WTC11 (cell line): ENCODE data around the gene ARHGEF9. TPM values are rescaled to one million over a fixed set of nuclear protein-coding genes. Genes with fewer than 3 reads are reported as not detected.
"Not testable (repeated sequence)": the region's sequence is repeated elsewhere in the genome, so short reads cannot be mapped to it uniquely, and the experiment has no call there.

Experiments
- ATAC-seq: fragments of 200-7000 bp; cut with Tn5 transposase; 2 replicates; pipeline ENCODE4 v1.10.0; 2021; ENCODE audit warnings: mild to moderate bottlenecking, moderate library complexity
- CTCF ChIA-PET: fragments of 300-600 bp; sonication (Branson Sonifier 250); formaldehyde crosslinking; loops from one replicate; lab custom pipeline; 2021; ENCODE audit warnings: antibody characterized with exemption; lab: Charles Lee
- POLR2A ChIA-PET: fragments of 350-600 bp; sonication (Branson Sonifier 250); formaldehyde crosslinking; loops from one replicate; lab custom pipeline; 2021; ENCODE audit warnings: antibody characterized with exemption; lab: Charles Lee
- DNase-seq: peaks from one replicate; pipeline ENCODE4 v3.0.0; 2021; ENCODE audit warnings: low spot score
- H3K27ac Mint-ChIP-seq: 2 replicates; pipeline ENCODE4 v1.8.0; 2021; ENCODE audit warnings: mixed read lengths
- H3K27me3 Mint-ChIP-seq: 2 replicates; pipeline ENCODE4 v1.8.0; 2021; ENCODE audit warnings: low read depth, mild to moderate bottlenecking, moderate library complexity, mixed read lengths
- H3K36me3 Mint-ChIP-seq: 2 replicates; pipeline ENCODE4 v1.8.0; 2021; ENCODE audit warnings: mixed read lengths
- H3K4me1 Mint-ChIP-seq: 2 replicates; pipeline ENCODE4 v1.8.0; 2022; ENCODE audit warnings: mixed read lengths
- H3K4me3 Mint-ChIP-seq: 2 replicates; pipeline ENCODE4 v1.8.0; 2021; ENCODE audit warnings: mild to moderate bottlenecking, moderate library complexity, mixed read lengths
- H3K9me3 Mint-ChIP-seq: 2 replicates; pipeline ENCODE4 v1.8.0; 2021; ENCODE audit warnings: mixed read lengths
- CREB1 ChIP-seq: sonication (generic); formaldehyde crosslinking; IDR thresholded peaks from 2 replicates; pipeline ENCODE4 v1.8.0; 2023; ENCODE audit warnings: mild to moderate bottlenecking, missing genetic modification reagents
- CREM ChIP-seq: sonication (generic); formaldehyde crosslinking; IDR thresholded peaks from 2 replicates; pipeline ENCODE4 v1.8.1; 2022; ENCODE audit warnings: mild to moderate bottlenecking, missing genetic modification reagents, moderate library complexity
- FOXK1 ChIP-seq: sonication (generic); formaldehyde crosslinking; IDR thresholded peaks from 2 replicates; pipeline ENCODE4 v1.8.0; 2022; ENCODE audit warnings: mild to moderate bottlenecking, moderate library complexity, missing genetic modification reagents
- GABPB1 ChIP-seq: sonication (generic); formaldehyde crosslinking; IDR thresholded peaks from 2 replicates; pipeline ENCODE4 v1.8.1; 2023; ENCODE audit warnings: mild to moderate bottlenecking, missing genetic modification reagents
- HMGA2 ChIP-seq: fragments of 250-450 bp; sonication (Bioruptor Pico); IDR thresholded peaks from 2 replicates; pipeline ENCODE4 v1.4.0; 2021; ENCODE audit warnings: mild to moderate bottlenecking, moderate library complexity
- IRF2 ChIP-seq: sonication (generic); formaldehyde crosslinking; IDR thresholded peaks from 2 replicates; pipeline ENCODE4 v1.8.0; 2022; ENCODE audit warnings: low read depth, missing genetic modification reagents, borderline replicate concordance
- NR3C1 ChIP-seq: sonication (generic); formaldehyde crosslinking; conservative IDR thresholded peaks from 2 replicates; pipeline ENCODE4 v1.8.1; 2023; ENCODE audit warnings: low read depth, mild to moderate bottlenecking, missing genetic modification reagents
- SMAD4 ChIP-seq: sonication (generic); formaldehyde crosslinking; IDR thresholded peaks from 2 replicates; pipeline ENCODE4 v1.8.0; 2022; ENCODE audit warnings: mild to moderate bottlenecking, missing genetic modification reagents
- TEAD1 ChIP-seq: sonication (generic); formaldehyde crosslinking; IDR thresholded peaks from 2 replicates; pipeline ENCODE4 v1.8.0; 2022; ENCODE audit warnings: mild to moderate bottlenecking, missing genetic modification reagents
- TEAD4 ChIP-seq: sonication (generic); formaldehyde crosslinking; IDR thresholded peaks from 2 replicates; pipeline ENCODE4 v1.8.0; 2022; ENCODE audit warnings: mild to moderate bottlenecking, missing genetic modification reagents
- ZNF263 ChIP-seq: sonication (generic); formaldehyde crosslinking; IDR thresholded peaks from 2 replicates; pipeline ENCODE4 v1.8.1; 2022; ENCODE audit warnings: low read depth, mild to moderate bottlenecking, moderate library complexity, missing genetic modification reagents
- ZNF416 ChIP-seq: fragments of 250-450 bp; sonication (Bioruptor Pico); IDR thresholded peaks from 2 replicates; pipeline ENCODE4 v1.9.0; 2021; ENCODE audit warnings: mild to moderate bottlenecking, inconsistent platforms
- total RNA-seq: library from RNA; stranded (reverse); gene quantifications from 3 replicates; pipeline ENCODE4 v1.2.3, GENCODE V29; 2021
- TF ChIP-seq, protein P1 (sequence below): sonication (generic); formaldehyde crosslinking; IDR thresholded peaks from 2 replicates; pipeline ENCODE4 v1.8.0; 2022; ENCODE audit warnings: mild to moderate bottlenecking, missing genetic modification reagents
- TF ChIP-seq, protein P2 (sequence below): fragments of 250-450 bp; sonication (Bioruptor Pico); IDR thresholded peaks from 2 replicates; pipeline ENCODE4 v1.9.0; 2021; ENCODE audit warnings: mild to moderate bottlenecking
- TF ChIP-seq, protein P3 (sequence below): sonication (generic); formaldehyde crosslinking; IDR thresholded peaks from 2 replicates; pipeline ENCODE4 v1.8.0; 2023; ENCODE audit warnings: mild to moderate bottlenecking, missing genetic modification reagents
- TF ChIP-seq, protein P4 (sequence below): fragments of 250-450 bp; sonication (Bioruptor Pico); IDR thresholded peaks from 2 replicates; pipeline ENCODE4 v1.9.0; 2021; ENCODE audit warnings: mild to moderate bottlenecking, borderline replicate concordance
- TF ChIP-seq, protein P5 (sequence below): sonication (generic); formaldehyde crosslinking; IDR thresholded peaks from 2 replicates; pipeline ENCODE4 v1.8.1; 2022; ENCODE audit warnings: mild to moderate bottlenecking, missing genetic modification reagents, moderate library complexity, borderline replicate concordance

Gene ARHGEF9
- total RNA-seq, 1 experiment from 2014 or later, result 32.1 TPM

DNA sequence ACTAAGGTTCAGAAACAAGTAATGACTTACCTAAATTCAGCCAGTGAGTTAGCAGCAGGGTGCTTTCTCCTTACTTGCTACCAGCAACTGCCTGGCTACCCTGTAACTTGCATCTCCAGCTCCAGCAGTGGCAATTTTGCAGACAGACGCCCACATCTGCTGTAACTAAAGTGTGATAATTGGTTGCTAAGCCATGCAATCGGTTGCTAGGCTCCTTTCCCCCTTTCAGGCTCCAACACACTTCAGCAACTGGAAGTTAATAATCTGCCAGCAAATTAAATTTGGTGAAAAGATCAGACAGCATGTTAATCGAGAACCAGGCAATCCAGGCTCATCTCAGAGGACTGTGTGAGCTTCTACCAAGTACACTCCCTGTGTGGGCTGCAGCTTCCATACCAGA lies 24.2 kb upstream of the ARHGEF9 start:
- H3K9me3 Mint-ChIP-seq, result peaks cover 6% of the 10 kb centered on the region; the same call in 1 of the 2 replicates
- ATAC-seq, result no peak
- H3K4me3 Mint-ChIP-seq, result no peak overlapping the region

DNA sequence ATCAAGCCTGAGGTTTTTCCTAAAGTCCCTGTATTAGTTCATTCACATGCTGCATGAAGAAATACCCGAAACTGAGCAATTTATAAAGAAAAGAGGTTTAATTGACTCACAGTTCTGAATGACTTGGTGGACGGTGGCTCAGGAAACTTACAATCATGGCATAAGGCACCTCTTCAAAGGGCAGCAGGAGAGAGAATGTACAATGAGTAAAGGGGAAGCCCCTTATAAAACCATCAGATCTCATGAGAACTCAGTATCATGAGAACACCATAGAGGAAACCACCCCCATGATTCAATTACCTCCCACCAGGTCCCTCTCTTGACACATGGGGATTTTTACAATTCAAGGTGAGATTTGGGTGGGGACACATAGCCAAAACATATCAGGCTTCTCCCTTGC lies 10.4 kb upstream of the ARHGEF9 start:
- H3K27me3 Mint-ChIP-seq, H3K36me3 Mint-ChIP-seq, DNase-seq, ATAC-seq, CTCF ChIA-PET, H3K4me3 Mint-ChIP-seq, H3K9me3 Mint-ChIP-seq, POLR2A ChIA-PET, H3K4me1 Mint-ChIP-seq, H3K27ac Mint-ChIP-seq: not testable (repeated sequence)

More for the DNA sequence above, 24.2 kb upstream of the ARHGEF9 start:
- POLR2A ChIA-PET, result no interaction called here
- DNase-seq, result no peak
- no peaks in the 10 kb centered on the region for H3K36me3 Mint-ChIP-seq
- CTCF ChIA-PET, result no interaction called here
- H3K27ac Mint-ChIP-seq, result no peak overlapping the region
- no peak for TF ChIP-seq ZNF263 (CRISPR knock-in tag)
- TF ChIP-seq CREB1 (CRISPR knock-in tag), result no peak
- TF ChIP-seq SMAD4 (CRISPR knock-in tag), result no peak
- TF ChIP-seq IRF2 (CRISPR knock-in tag), result no peak
- TF ChIP-seq TEAD1 (CRISPR knock-in tag), result no peak
- TF ChIP-seq TEAD4 (CRISPR knock-in tag), result no peak
- TF ChIP-seq, protein P1, sequence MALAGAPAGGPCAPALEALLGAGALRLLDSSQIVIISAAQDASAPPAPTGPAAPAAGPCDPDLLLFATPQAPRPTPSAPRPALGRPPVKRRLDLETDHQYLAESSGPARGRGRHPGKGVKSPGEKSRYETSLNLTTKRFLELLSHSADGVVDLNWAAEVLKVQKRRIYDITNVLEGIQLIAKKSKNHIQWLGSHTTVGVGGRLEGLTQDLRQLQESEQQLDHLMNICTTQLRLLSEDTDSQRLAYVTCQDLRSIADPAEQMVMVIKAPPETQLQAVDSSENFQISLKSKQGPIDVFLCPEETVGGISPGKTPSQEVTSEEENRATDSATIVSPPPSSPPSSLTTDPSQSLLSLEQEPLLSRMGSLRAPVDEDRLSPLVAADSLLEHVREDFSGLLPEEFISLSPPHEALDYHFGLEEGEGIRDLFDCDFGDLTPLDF, result no peak
- TF ChIP-seq, protein P2, sequence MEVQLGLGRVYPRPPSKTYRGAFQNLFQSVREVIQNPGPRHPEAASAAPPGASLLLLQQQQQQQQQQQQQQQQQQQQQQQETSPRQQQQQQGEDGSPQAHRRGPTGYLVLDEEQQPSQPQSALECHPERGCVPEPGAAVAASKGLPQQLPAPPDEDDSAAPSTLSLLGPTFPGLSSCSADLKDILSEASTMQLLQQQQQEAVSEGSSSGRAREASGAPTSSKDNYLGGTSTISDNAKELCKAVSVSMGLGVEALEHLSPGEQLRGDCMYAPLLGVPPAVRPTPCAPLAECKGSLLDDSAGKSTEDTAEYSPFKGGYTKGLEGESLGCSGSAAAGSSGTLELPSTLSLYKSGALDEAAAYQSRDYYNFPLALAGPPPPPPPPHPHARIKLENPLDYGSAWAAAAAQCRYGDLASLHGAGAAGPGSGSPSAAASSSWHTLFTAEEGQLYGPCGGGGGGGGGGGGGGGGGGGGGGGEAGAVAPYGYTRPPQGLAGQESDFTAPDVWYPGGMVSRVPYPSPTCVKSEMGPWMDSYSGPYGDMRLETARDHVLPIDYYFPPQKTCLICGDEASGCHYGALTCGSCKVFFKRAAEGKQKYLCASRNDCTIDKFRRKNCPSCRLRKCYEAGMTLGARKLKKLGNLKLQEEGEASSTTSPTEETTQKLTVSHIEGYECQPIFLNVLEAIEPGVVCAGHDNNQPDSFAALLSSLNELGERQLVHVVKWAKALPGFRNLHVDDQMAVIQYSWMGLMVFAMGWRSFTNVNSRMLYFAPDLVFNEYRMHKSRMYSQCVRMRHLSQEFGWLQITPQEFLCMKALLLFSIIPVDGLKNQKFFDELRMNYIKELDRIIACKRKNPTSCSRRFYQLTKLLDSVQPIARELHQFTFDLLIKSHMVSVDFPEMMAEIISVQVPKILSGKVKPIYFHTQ (CRISPR knock-in tag), result no peak
- no peak for TF ChIP-seq CREM (CRISPR knock-in tag)
- TF ChIP-seq, protein P3, sequence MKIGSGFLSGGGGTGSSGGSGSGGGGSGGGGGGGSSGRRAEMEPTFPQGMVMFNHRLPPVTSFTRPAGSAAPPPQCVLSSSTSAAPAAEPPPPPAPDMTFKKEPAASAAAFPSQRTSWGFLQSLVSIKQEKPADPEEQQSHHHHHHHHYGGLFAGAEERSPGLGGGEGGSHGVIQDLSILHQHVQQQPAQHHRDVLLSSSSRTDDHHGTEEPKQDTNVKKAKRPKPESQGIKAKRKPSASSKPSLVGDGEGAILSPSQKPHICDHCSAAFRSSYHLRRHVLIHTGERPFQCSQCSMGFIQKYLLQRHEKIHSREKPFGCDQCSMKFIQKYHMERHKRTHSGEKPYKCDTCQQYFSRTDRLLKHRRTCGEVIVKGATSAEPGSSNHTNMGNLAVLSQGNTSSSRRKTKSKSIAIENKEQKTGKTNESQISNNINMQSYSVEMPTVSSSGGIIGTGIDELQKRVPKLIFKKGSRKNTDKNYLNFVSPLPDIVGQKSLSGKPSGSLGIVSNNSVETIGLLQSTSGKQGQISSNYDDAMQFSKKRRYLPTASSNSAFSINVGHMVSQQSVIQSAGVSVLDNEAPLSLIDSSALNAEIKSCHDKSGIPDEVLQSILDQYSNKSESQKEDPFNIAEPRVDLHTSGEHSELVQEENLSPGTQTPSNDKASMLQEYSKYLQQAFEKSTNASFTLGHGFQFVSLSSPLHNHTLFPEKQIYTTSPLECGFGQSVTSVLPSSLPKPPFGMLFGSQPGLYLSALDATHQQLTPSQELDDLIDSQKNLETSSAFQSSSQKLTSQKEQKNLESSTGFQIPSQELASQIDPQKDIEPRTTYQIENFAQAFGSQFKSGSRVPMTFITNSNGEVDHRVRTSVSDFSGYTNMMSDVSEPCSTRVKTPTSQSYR (CRISPR knock-in tag), result no peak
- TF ChIP-seq HMGA2 (CRISPR knock-in tag), result no peak
- no peak for TF ChIP-seq ZNF416
- no peaks in the 10 kb centered on the region for H3K27me3 Mint-ChIP-seq
- H3K4me1 Mint-ChIP-seq, result peaks cover 3% of the 10 kb centered on the region; the same call in 1 of the 2 replicates

DNA sequence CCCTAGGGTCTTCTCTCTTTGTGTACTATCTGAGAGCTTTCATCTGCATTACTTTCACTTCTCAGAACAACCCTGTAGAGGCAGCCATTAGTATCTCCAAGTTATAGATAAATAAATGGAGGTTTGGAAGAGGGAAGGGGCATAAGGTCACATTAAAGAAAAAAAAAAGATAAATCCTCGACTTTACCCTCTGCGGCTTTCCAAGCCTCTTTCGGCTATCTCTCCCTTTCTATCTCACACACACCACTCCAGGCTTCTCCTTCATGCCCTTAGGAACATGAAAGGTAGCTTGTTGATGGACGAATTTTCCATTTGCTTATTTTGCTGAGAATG lies 660 bp upstream of the ARHGEF9 start:
- Mint-ChIP-seq H3K9me3 (peaks cover 9% of the 10 kb centered on the region), H3K36me3 (peaks cover 10% of the 10 kb centered on the region), H3K27ac (peak overlapping the region; percentile 32; the same call in 1 of the 2 replicates), H3K27me3 (no peaks in the 10 kb centered on the region), H3K4me3 (peak overlapping the region; percentile 67), H3K4me1 (peaks cover 25% of the 10 kb centered on the region)
- POLR2A ChIA-PET, result interaction anchor here (1.3 to 2.0 kb wide), 2 partner anchors 8 to 30 kb away, joined by 3 to 14 read pairs; no protein-coding TSS in a partner anchor
- DNase-seq (no peak), ATAC-seq (no peak)
- CTCF ChIA-PET, result interaction anchor here (1.5 kb wide), 1 partner anchor 24 kb away, joined by 5 read pairs; no protein-coding TSS in a partner anchor
- TF ChIP-seq, protein P3 (CRISPR knock-in tag), result no peak
- TF ChIP-seq ZNF416 (no peak), NR3C1 (CRISPR knock-in tag) (no peak), TEAD4 (CRISPR knock-in tag) (no peak), FOXK1 (CRISPR knock-in tag) (no peak), GABPB1 (CRISPR knock-in tag) (no peak)
- TF ChIP-seq, protein P4, sequence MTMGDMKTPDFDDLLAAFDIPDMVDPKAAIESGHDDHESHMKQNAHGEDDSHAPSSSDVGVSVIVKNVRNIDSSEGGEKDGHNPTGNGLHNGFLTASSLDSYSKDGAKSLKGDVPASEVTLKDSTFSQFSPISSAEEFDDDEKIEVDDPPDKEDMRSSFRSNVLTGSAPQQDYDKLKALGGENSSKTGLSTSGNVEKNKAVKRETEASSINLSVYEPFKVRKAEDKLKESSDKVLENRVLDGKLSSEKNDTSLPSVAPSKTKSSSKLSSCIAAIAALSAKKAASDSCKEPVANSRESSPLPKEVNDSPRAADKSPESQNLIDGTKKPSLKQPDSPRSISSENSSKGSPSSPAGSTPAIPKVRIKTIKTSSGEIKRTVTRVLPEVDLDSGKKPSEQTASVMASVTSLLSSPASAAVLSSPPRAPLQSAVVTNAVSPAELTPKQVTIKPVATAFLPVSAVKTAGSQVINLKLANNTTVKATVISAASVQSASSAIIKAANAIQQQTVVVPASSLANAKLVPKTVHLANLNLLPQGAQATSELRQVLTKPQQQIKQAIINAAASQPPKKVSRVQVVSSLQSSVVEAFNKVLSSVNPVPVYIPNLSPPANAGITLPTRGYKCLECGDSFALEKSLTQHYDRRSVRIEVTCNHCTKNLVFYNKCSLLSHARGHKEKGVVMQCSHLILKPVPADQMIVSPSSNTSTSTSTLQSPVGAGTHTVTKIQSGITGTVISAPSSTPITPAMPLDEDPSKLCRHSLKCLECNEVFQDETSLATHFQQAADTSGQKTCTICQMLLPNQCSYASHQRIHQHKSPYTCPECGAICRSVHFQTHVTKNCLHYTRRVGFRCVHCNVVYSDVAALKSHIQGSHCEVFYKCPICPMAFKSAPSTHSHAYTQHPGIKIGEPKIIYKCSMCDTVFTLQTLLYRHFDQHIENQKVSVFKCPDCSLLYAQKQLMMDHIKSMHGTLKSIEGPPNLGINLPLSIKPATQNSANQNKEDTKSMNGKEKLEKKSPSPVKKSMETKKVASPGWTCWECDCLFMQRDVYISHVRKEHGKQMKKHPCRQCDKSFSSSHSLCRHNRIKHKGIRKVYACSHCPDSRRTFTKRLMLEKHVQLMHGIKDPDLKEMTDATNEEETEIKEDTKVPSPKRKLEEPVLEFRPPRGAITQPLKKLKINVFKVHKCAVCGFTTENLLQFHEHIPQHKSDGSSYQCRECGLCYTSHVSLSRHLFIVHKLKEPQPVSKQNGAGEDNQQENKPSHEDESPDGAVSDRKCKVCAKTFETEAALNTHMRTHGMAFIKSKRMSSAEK (CRISPR knock-in tag), result no peak
- TF ChIP-seq, protein P5, sequence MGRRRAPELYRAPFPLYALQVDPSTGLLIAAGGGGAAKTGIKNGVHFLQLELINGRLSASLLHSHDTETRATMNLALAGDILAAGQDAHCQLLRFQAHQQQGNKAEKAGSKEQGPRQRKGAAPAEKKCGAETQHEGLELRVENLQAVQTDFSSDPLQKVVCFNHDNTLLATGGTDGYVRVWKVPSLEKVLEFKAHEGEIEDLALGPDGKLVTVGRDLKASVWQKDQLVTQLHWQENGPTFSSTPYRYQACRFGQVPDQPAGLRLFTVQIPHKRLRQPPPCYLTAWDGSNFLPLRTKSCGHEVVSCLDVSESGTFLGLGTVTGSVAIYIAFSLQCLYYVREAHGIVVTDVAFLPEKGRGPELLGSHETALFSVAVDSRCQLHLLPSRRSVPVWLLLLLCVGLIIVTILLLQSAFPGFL (CRISPR knock-in tag), result no peak
